GM12892 (cell line): Measurements from ENCODE around the gene KATNB1.
"Not testable (repeated sequence)": the region's sequence is repeated elsewhere in the genome, so short reads cannot be mapped to it uniquely, and the experiment has no call there.

ENCODE experiments used
- DNase-seq: peaks from one replicate; pipeline ENCODE4 v3.0.0; 2011; ENCODE audit not compliant: insufficient read length
- FAIRE-seq: peaks from 2 replicates; lab custom pipeline; 2011; peaks lifted over from hg19 to GRCh38; lab: Jason Lieb, UNC
- POLR2A ChIP-seq: IDR thresholded peaks from 2 replicates; pipeline ENCODE4 v1.6.1; 2011; ENCODE audit warnings: low read depth, low read length, control low read depth
- POLR2AphosphoS5 ChIP-seq: IDR thresholded peaks from 2 replicates; pipeline ENCODE4 v1.6.1; 2011; ENCODE audit warnings: low read depth, low read length, control low read depth
- TAF1 ChIP-seq: IDR thresholded peaks from 2 replicates; pipeline ENCODE4 v1.6.1; 2011; ENCODE audit warnings: low read depth, mild to moderate bottlenecking, control low read depth, low read length, borderline replicate concordance

Gene KATNB1

GRCh38 chr16:57704011-57704904, 31.3 kb upstream of the KATNB1 start:
- TF ChIP-seq POLR2A (no peak), TAF1 (no peak), POLR2AphosphoS5 (no peak)
- no peak for FAIRE-seq

GRCh38 chr16:57704905-57705852, 30.4 kb upstream of the KATNB1 start:
- TF ChIP-seq TAF1 (no peak), POLR2AphosphoS5 (no peak), POLR2A (no peak)
- FAIRE-seq (no peak), DNase-seq (no peak)

More at GRCh38 chr16:57704011-57704904, 31.3 kb upstream of the KATNB1 start:
- no peak for DNase-seq

- FAIRE-seq (no peak), DNase-seq (no peak)
- TF ChIP-seq POLR2AphosphoS5: no peak
- no peak for TF ChIP-seq TAF1
- TF ChIP-seq POLR2A: no peak
These were observed 28.9 kb upstream of the KATNB1 start for GRCh38 chr16:57706717-57707116.

- TF ChIP-seq POLR2A (no peak), POLR2AphosphoS5 (no peak), TAF1 (no peak)
- no peak for DNase-seq
- no peak for FAIRE-seq
These were observed 28.2 kb upstream of the KATNB1 start for GRCh38 chr16:57707331-57707730.

GRCh38 chr16:57708168-57708567, 27.4 kb upstream of the KATNB1 start:
- FAIRE-seq (no peak), DNase-seq (no peak)
- TF ChIP-seq POLR2AphosphoS5: no peak

GRCh38 chr16:57709663-57710062, 25.9 kb upstream of the KATNB1 start:
- FAIRE-seq (no peak), DNase-seq (no peak)
- TF ChIP-seq TAF1 (no peak), POLR2A (no peak), POLR2AphosphoS5 (no peak)

GRCh38 chr16:57711346-57711745, 24.2 kb upstream of the KATNB1 start:
- no peak for TF ChIP-seq POLR2A
- TF ChIP-seq POLR2AphosphoS5: no peak
- TF ChIP-seq TAF1: no peak
- FAIRE-seq: peak; percentile 72
- no peak for DNase-seq

- no peak for FAIRE-seq
- no peak for DNase-seq
- TF ChIP-seq TAF1: no peak
- no peak for TF ChIP-seq POLR2AphosphoS5
- TF ChIP-seq POLR2A: no peak
These were observed 23.6 kb upstream of the KATNB1 start for GRCh38 chr16:57711993-57712392.

GRCh38 chr16:57712569-57712968, 23.0 kb upstream of the KATNB1 start:
- not testable (repeated sequence) for DNase-seq, FAIRE-seq

GRCh38 chr16:57713596-57713995, 22.0 kb upstream of the KATNB1 start:
- DNase-seq (no peak), FAIRE-seq (no peak)
- TF ChIP-seq TAF1 (no peak), POLR2AphosphoS5 (no peak), POLR2A (no peak)

- FAIRE-seq: no peak
- TF ChIP-seq TAF1 (no peak), POLR2AphosphoS5 (no peak), POLR2A (no peak)
These were observed 21.5 kb upstream of the KATNB1 start for GRCh38 chr16:57714047-57714446.

GRCh38 chr16:57720142-57720575, 15.4 kb upstream of the KATNB1 start:
- FAIRE-seq: peak; percentile 87
- no peak for DNase-seq
- TF ChIP-seq TAF1 (no peak), POLR2AphosphoS5 (no peak), POLR2A (no peak)

More at GRCh38 chr16:57714047-57714446, 21.5 kb upstream of the KATNB1 start:
- DNase-seq: no peak
